A673 (cell line): ENCODE measurements around the gene CDYL2. TPM values are rescaled to one million over a fixed set of nuclear protein-coding genes. Genes with fewer than 3 reads are reported as not detected.

Experiments
- BruUV-seq: library from RNA; stranded (reverse); fragments of 400-500 nt; replicated peaks from 2 replicates; lab custom pipeline; 2021; lab: Mats Ljungman, UMichigan
- CTCF ChIA-PET: fragments of 300-600 bp; sonication (Branson Sonifier 250); formaldehyde crosslinking; loops from one replicate; lab custom pipeline; 2022; ENCODE audit warnings: antibody characterized with exemption; lab: Charles Lee
- POLR2A ChIA-PET: fragments of 300-600 bp; sonication (Branson Sonifier 250); formaldehyde crosslinking; loops from one replicate; lab custom pipeline; 2022; ENCODE audit warnings: antibody characterized with exemption; ENCODE audit not compliant: low non-redundant PET; lab: Charles Lee
- DNase-seq: peaks from one replicate; pipeline ENCODE4 v3.0.0-alpha.2; 2015; ENCODE audit warnings: low spot score
- H3K27ac ChIP-seq: fragments of 200-600 bp; sonication (generic); 2 replicates; pipeline ENCODE4 v1.5.1; 2016; ENCODE audit warnings: mixed run types, low read depth, mild to moderate bottlenecking, mixed read lengths, antibody characterized with exemption, low read length; ENCODE audit not compliant: poor library complexity, severe bottlenecking
- H3K27me3 ChIP-seq: fragments of 200-600 bp; sonication (generic); replicated peaks from 2 replicates; pipeline ENCODE4 v1.6.1; 2017; ENCODE audit warnings: mixed run types, low read depth, mild to moderate bottlenecking, mixed read lengths, antibody characterized with exemption, low read length; ENCODE audit not compliant: insufficient read depth, poor library complexity
- H3K36me3 ChIP-seq: fragments of 200-600 bp; sonication (generic); 2 replicates; pipeline ENCODE4 v1.6.1; 2016; ENCODE audit warnings: mixed run types, mild to moderate bottlenecking, mixed read lengths, antibody characterized with exemption, low read length; ENCODE audit not compliant: insufficient read depth, poor library complexity, severe bottlenecking
- H3K4me1 ChIP-seq: fragments of 200-600 bp; sonication (generic); 2 replicates; pipeline ENCODE4 v1.6.1; 2017; ENCODE audit warnings: mixed run types, mild to moderate bottlenecking, mixed read lengths, antibody characterized with exemption, low read length; ENCODE audit not compliant: insufficient read depth, poor library complexity, severe bottlenecking
- H3K4me3 ChIP-seq: fragments of 200-600 bp; sonication (generic); 2 replicates; pipeline ENCODE4 v1.5.1; 2016; ENCODE audit warnings: low read depth, mixed run types, mild to moderate bottlenecking, mixed read lengths, low read length; ENCODE audit not compliant: poor library complexity, severe bottlenecking
- H3K9me3 ChIP-seq: fragments of 200-600 bp; sonication (generic); 2 replicates; pipeline ENCODE4 v1.6.1; 2016; ENCODE audit warnings: mixed run types, low read depth, mild to moderate bottlenecking, mixed read lengths, antibody characterized with exemption, low read length; ENCODE audit not compliant: poor library complexity, severe bottlenecking
- EZH2 ChIP-seq: fragments of 200-600 bp; sonication (generic); IDR thresholded peaks from 2 replicates; pipeline ENCODE4 v1.6.1; 2017; ENCODE audit warnings: borderline replicate concordance, low read depth, mild to moderate bottlenecking, mixed read lengths, antibody characterized with exemption, low read length; ENCODE audit not compliant: poor library complexity, severe bottlenecking
- intact Hi-C: fragments of 100-400 bp; cut with micrococcal nuclease; formaldehyde crosslinking; loops from one replicate; pipeline ENCODE4 v1.10.0; 2022; ENCODE audit not compliant: unreplicated experiment
- total RNA-seq: library from RNA; stranded (reverse); gene quantifications from 2 replicates; pipeline ENCODE4 v1.2.3, GENCODE V29; 2021
- TF ChIP-seq, protein P1 (sequence below): fragments of 300-800, 200-600 bp; sonication (generic); conservative IDR thresholded peaks from 2 replicates; pipeline ENCODE4 v1.5.1; 2017; ENCODE audit warnings: low read depth, mild to moderate bottlenecking, antibody characterized with exemption, low read length, moderate library complexity, mixed read lengths

The CDYL2 gene
- total RNA-seq, 1 experiment from 2014 or later: 0.64 TPM

DNA sequence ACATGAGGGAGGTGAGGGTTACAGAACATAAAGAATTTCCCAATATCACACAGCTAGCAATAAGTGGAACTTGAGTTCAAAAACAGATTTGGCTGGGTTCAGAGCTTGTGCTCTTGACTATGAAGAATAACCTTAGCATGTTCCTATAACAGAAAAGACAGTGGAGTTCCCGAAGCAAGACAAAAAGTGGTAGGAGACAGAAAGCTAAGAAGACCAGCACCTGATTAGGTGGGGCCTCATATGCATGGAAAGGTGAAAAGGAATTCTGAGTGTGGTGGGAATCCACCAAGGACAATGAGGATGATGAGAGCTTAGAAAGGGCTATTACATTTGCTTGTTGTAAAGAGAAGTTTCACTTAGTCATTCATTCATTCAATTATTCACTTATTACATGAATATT is 26.6 kb upstream of the CDYL2 start:
- Histone ChIP-seq H3K9me3 (no peaks in the 10 kb centered on the region), H3K27ac (no peak overlapping the region), H3K4me3 (no peak overlapping the region), H3K4me1 (no peaks in the 10 kb centered on the region), H3K36me3 (no peaks in the 10 kb centered on the region), H3K27me3 (peaks cover 49% of the 10 kb centered on the region)
- TF ChIP-seq, protein P1, sequence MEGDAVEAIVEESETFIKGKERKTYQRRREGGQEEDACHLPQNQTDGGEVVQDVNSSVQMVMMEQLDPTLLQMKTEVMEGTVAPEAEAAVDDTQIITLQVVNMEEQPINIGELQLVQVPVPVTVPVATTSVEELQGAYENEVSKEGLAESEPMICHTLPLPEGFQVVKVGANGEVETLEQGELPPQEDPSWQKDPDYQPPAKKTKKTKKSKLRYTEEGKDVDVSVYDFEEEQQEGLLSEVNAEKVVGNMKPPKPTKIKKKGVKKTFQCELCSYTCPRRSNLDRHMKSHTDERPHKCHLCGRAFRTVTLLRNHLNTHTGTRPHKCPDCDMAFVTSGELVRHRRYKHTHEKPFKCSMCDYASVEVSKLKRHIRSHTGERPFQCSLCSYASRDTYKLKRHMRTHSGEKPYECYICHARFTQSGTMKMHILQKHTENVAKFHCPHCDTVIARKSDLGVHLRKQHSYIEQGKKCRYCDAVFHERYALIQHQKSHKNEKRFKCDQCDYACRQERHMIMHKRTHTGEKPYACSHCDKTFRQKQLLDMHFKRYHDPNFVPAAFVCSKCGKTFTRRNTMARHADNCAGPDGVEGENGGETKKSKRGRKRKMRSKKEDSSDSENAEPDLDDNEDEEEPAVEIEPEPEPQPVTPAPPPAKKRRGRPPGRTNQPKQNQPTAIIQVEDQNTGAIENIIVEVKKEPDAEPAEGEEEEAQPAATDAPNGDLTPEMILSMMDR: no peak
- TF ChIP-seq EZH2: no peak
- no TSS peak for BruUV-seq
- ChIA-PET POLR2A (no interaction called here), CTCF (no interaction called here)
- DNase-seq: no peak
- intact Hi-C loops: no loop called here

DNA sequence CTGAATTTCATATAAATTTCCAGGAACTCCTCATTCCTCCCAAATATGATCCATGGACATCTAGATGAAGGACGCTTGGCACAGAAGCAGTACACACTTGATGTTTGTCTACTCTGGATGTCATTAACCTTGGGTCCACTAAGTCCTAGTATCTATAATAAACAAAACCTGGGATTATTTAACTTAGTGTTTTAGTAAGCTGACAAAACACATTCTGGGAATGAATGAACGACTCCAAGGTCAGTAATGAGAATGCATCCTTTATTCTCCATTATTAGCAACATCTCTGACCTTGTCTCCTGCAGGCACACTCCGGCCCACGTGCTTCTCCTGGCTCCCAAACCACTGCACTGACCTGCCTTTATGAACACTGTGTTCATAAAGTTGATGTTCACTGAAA is 24.1 kb upstream of the CDYL2 start:
- Histone ChIP-seq H3K4me1 (no peaks in the 10 kb centered on the region), H3K27me3 (peaks cover 32% of the 10 kb centered on the region), H3K36me3 (no peaks in the 10 kb centered on the region), H3K4me3 (no peak overlapping the region), H3K9me3 (no peaks in the 10 kb centered on the region), H3K27ac (no peak overlapping the region)
- CTCF ChIA-PET: no interaction called here
- no TSS peak for BruUV-seq
- TF ChIP-seq, protein P1: no peak
- TF ChIP-seq EZH2: no peak
- intact Hi-C loops: no loop called here
- DNase-seq: no peak
- POLR2A ChIA-PET: no interaction called here

DNA sequence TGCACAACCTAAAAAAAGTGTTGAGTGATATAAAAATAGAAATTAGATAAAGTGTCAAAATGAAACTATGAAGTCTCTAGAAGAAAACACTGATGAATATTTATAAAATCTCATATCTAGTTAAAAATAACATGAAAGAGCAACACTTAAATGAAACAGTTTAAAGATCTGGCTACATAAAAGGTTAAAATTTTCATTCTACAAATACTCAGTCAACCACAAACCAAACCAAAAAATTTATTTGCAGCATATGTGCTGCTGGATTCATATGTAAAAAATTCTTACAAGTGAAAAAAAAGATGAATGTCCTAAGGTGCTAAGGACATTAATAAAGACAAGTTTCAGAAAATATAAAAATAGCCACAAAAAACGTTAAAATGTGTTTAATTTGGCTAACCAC is 22.6 kb upstream of the CDYL2 start:
- Histone ChIP-seq H3K9me3 (no peaks in the 10 kb centered on the region), H3K4me3 (no peak overlapping the region), H3K27me3 (peaks cover 36% of the 10 kb centered on the region), H3K36me3 (no peaks in the 10 kb centered on the region), H3K27ac (no peak overlapping the region), H3K4me1 (no peaks in the 10 kb centered on the region)
- no peak for DNase-seq
- no TSS peak for BruUV-seq
- intact Hi-C loops: no loop called here
- POLR2A ChIA-PET: no interaction called here
- CTCF ChIA-PET: no interaction called here
- TF ChIP-seq EZH2: no peak
- TF ChIP-seq, protein P1: no peak
